Transverse colon (tissue), 4 donors: Measurements from ENCODE around the gene KLK4. TPM values are rescaled to one million over a fixed set of nuclear protein-coding genes. Genes with fewer than 3 reads are reported as not detected.
A peak's percentile ranks its signal among the peaks of the same experiment; 100 is the strongest.

Experiments
- DNase-seq: peaks from one replicate; pipeline ENCODE4 v3.0.0-alpha.2; 2019
- H3K27ac ChIP-seq, 4 donors: fragments of 200-600 bp; sonication (generic); 2 replicates each; pipeline ENCODE4 v1.5.1; 2016 to 2018; ENCODE audit warnings: inconsistent platforms in 4 of 4
- H3K27me3 ChIP-seq: fragments of 200-600 bp; sonication (generic); 2 replicates; pipeline ENCODE4 v1.5.1; 2017; ENCODE audit warnings: inconsistent platforms
- H3K36me3 ChIP-seq, 4 donors: fragments of 200-600 bp; sonication (generic); 2 replicates each; pipeline ENCODE4 v1.5.1; 2017 to 2019; ENCODE audit warnings: inconsistent platforms in 4 of 4
- H3K4me1 ChIP-seq, 4 donors: fragments of 200-600 bp; sonication (generic); 2 replicates each; pipeline ENCODE4 v1.5.1; 2017 to 2020; ENCODE audit warnings: inconsistent platforms in 4 of 4
- H3K4me3 ChIP-seq, 4 donors: fragments of 200-600 bp; sonication (generic); 1 replicate in 1 of 4; 2 replicates in 3 of 4; pipeline versions ENCODE4 v1.5.1 to v1.6.1; 2017 to 2019; ENCODE audit warnings: inconsistent platforms in 4 of 4
- H3K9me3 ChIP-seq, 2 donors: fragments of 200-600 bp; sonication (generic); 2 replicates each; pipeline ENCODE4 v1.5.1; 2017 to 2019; ENCODE audit warnings: inconsistent platforms in 2 of 2
- CTCF ChIP-seq, 5 experiments: fragments of 200-600 bp in 3 of 5; fragments of 450-650 bp in 2 of 5; sonication (generic) in 3 of 5; IDR thresholded peaks; 1 replicate in 2 of 5; 2 replicates in 3 of 5; pipeline ENCODE4 v1.5.1; 2016 to 2017; ENCODE audit warnings: antibody characterized with exemption in 5 of 5, inconsistent platforms in 3 of 5, mild to moderate bottlenecking in 2 of 5, moderate library complexity in 1 of 5
- EP300 ChIP-seq: sonication (generic); formaldehyde crosslinking; IDR thresholded peaks from one replicate; pipeline ENCODE4 v1.6.1; 2017; ENCODE audit warnings: antibody characterized with exemption, low read depth
- POLR2A ChIP-seq: fragments of 450-650 bp; IDR thresholded peaks from one replicate; pipeline ENCODE4 v1.6.1; 2016; ENCODE audit warnings: antibody characterized with exemption, mild to moderate bottlenecking, moderate library complexity
- POLR2AphosphoS5 ChIP-seq, 3 donors: sonication (generic); formaldehyde crosslinking; IDR thresholded peaks; one replicate each; pipeline ENCODE4 v1.6.1; 2016; ENCODE audit warnings: antibody characterized with exemption in 3 of 3
- WGBS, 2 donors: methylation state at CpG; one replicate each; pipeline ENCODE4 v1.1.5; 2018; ENCODE audit warnings: low coverage in 1 of 2; 5-methylcytosine and 5-hydroxymethylcytosine counted together
- in situ Hi-C, 4 donors: fragments of 200-750 bp; cut with MboI; loops; one replicate each; pipeline versions ENCODE4 v1.15.0 to v1.15.1; 2017; ENCODE audit warnings: low sequenced_read_pairs in 3 of 4, low pct_ligation_motif_present in 1 of 4, low pct_unique_long_range_greater_than_20kb in 1 of 4
- intact Hi-C: fragments of 100-400 bp; cut with DNase I; formaldehyde crosslinking; loops from one replicate; pipeline ENCODE4 v1.15.1; 2023; ENCODE audit warnings: low total_unique reads
- total RNA-seq, 4 donors: library from RNA; depleted of rRNA; stranded (reverse); fragments of >200 nt; gene quantifications; one replicate each; pipeline ENCODE4 v1.1.0, GENCODE V29; 2016

KLK4 gene
- total RNA-seq, 4 donors from 2014 or later: 3.0 TPM; not detected in 3

DNA sequence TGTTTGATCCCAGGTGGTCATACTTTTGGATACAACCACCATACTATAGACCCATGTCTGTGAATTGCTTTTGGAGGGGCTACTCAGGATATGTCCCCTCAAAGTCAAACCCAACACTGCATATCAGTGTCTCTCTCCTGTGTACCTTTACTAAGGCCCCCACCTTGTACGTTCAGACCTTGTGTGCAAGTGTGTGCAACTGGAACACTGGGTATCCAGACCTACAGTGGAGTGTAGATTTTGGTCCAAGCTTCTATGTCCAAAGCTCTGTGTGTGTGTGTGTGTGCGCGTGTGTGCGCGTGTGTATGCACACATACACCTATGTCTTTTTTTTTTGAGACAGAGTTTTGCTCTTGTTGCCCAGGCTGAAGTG lies 20.0 kb downstream of the KLK4 start:
- peaks cover 2 to 9% (median 4%) of the 10 kb centered on the region in 4 donors for H3K4me1 ChIP-seq
- in situ Hi-C loops (no loop called here), intact Hi-C loops (no loop called here)
- H3K27me3 ChIP-seq: no peaks in the 10 kb centered on the region
- no peak overlapping the region for H3K27ac ChIP-seq
- no peak for TF ChIP-seq POLR2A
- TF ChIP-seq CTCF (IDR thresholded peaks at IDR 0.05): no peak
- no peak for TF ChIP-seq EP300
- no peak for TF ChIP-seq POLR2AphosphoS5 (IDR thresholded peaks at IDR 0.05)
- H3K9me3 ChIP-seq: no peaks in the 10 kb centered on the region
- H3K4me3 ChIP-seq: no peak overlapping the region
- 91% methylated on average over 5 of the region's 5 CpGs; no CpG with 5 or more reads in 1 of the 2 donors for WGBS, 2 donors
- DNase-seq: no peak
- H3K36me3 ChIP-seq: no peaks in the 10 kb centered on the region

DNA sequence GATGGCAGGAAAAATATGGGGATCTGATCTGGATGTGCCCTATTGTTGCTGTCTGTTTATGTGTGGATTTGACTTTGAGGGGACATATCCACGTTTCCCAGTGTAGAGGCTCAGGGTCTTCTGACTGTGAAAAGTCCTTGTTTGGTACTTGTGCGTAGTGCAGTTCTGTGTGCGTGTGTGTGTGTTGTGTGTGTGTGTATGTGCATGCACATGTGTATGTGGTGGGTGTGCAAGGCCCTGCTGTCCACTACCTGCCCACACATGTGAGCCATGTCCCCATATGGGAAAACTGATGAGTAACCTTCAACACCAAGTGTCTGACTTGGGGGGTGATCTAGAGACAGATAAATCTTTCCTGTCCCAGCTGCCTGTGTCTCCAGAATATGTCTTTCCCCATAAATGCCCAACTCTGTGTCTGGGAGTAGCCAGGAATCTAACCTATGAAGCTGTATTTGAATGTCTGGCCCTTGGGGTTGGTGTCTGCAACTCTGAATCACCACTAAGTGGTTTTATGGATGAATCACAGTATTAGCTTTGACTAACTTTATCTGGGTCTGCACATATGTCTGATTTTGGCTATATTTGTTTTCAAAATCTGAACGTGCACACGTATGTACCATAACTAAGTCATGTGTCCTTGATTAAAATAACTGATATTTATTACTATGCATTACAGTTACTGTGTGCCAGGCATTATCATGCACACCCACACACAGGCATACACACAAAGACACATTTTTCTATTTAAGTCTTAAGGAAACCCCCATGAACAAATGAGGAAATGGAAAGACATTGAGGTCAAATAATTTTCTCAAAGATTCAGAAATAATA lies 20.6 kb downstream of the KLK4 start:
- Histone ChIP-seq H3K4me3 (no peak overlapping the region), H3K9me3 (no peaks in the 10 kb centered on the region), H3K27ac (peak overlapping the region in 3 of 4 donors; percentile 13 to 31 (median 25)), H3K36me3 (no peaks in the 10 kb centered on the region), H3K27me3 (no peaks in the 10 kb centered on the region), H3K4me1 (peaks cover 2 to 9% (median 4%) of the 10 kb centered on the region in 4 donors)
- no peak for TF ChIP-seq POLR2AphosphoS5 (IDR thresholded peaks at IDR 0.05)
- TF ChIP-seq EP300: no peak
- no peak for TF ChIP-seq POLR2A
- TF ChIP-seq CTCF (IDR thresholded peaks at IDR 0.05): no peak
- in situ Hi-C loops (no loop called here), intact Hi-C loops (no loop called here)
- WGBS, 2 donors: 35 to 66% methylated on average over 2 to 5 of the region's 5 CpGs
- no peak for DNase-seq

- Histone ChIP-seq H3K4me3 (no peak overlapping the region), H3K27ac (peak overlapping the region in 3 of 4 donors; percentile 31 to 38 (median 34)), H3K4me1 (peaks cover 2 to 9% (median 4%) of the 10 kb centered on the region in 4 donors), H3K36me3 (no peaks in the 10 kb centered on the region), H3K27me3 (no peaks in the 10 kb centered on the region), H3K9me3 (no peaks in the 10 kb centered on the region)
- WGBS, 2 donors: 33% methylated on average over 3 of the region's 3 CpGs; no CpG with 5 or more reads in 1 of the 2 donors
- no peak for DNase-seq
- in situ Hi-C loops (no loop called here), intact Hi-C loops (no loop called here)
- TF ChIP-seq EP300 (no peak), POLR2AphosphoS5 (IDR thresholded peaks at IDR 0.05) (peak in 2 of 3 donors; percentile 19 to 25)
These were observed 21.6 kb downstream of the KLK4 start for GRCh38 chr19:50889638-50890037.

GRCh38 chr19:50882188-50882587 lies 29.0 kb downstream of the KLK4 start:
- Histone ChIP-seq H3K9me3 (no peaks in the 10 kb centered on the region), H3K36me3 (no peaks in the 10 kb centered on the region), H3K4me3 (no peak overlapping the region), H3K4me1 (peaks cover 0 to 4% (median 0%) of the 10 kb centered on the region in 4 donors), H3K27ac (no peak overlapping the region), H3K27me3 (peaks cover 15% of the 10 kb centered on the region)
- TF ChIP-seq POLR2A (no peak), POLR2AphosphoS5 (IDR thresholded peaks at IDR 0.05) (no peak), EP300 (no peak), CTCF (IDR thresholded peaks at IDR 0.05) (no peak)
- no peak for DNase-seq
- in situ Hi-C loops (no loop called here), intact Hi-C loops (no loop called here)
- WGBS, 2 donors: 62 to 74% methylated on average over 3 of the region's 3 CpGs
